A549 (cell line): ENCODE measurements around the gene ZFP62. TPM values are rescaled to one million over a fixed set of nuclear protein-coding genes. Genes with fewer than 3 reads are reported as not detected.
A peak's percentile ranks its signal among the peaks of the same experiment; 100 is the strongest.

Source experiments
- ATAC-seq, 2 experiments: fragments of 200-7000 bp in 1 of 2; fragments of >200 bp in 1 of 2; cut with Nextera tagmentation in 1 of 2; cut with Tn5 transposase in 1 of 2; 3 replicates each; pipeline versions ENCODE4 v1.8.0 to v1.9.1; 2018 to 2020; ENCODE audit warnings: mild to moderate bottlenecking in 1 of 2, moderate library complexity in 1 of 2
- CTCF ChIA-PET: fragments of 300-600 bp; sonication (Branson Sonifier 250); formaldehyde crosslinking; extraction: SDS; loops from one replicate; lab custom pipeline; 2021; ENCODE audit warnings: antibody characterized with exemption, inconsistent platforms; lab: Yijun Ruan, JAX
- POLR2A ChIA-PET: fragments of 350-600 bp; formaldehyde crosslinking; extraction: SDS; loops from one replicate; lab custom pipeline; 2021; ENCODE audit warnings: antibody characterized with exemption, inconsistent platforms; lab: Yijun Ruan, JAX
- DNase-seq, 2 experiments: peaks; one replicate each; pipeline versions ENCODE4 v3.0.0 to v3.0.0-alpha.2; 2011 to 2016; ENCODE audit warnings: low read depth in 1 of 2, low spot score in 1 of 2
- FAIRE-seq: peaks from 2 replicates; lab custom pipeline; 2011; peaks lifted over from hg19 to GRCh38; lab: Jason Lieb, UNC
- H3K27ac ChIP-seq, 2 experiments: fragments of >200 bp; sonication (Bioruptor Twin); formaldehyde crosslinking; 3 replicates each; pipeline ENCODE4 v1.5.1; 2016 to 2017
- H3K4me1 ChIP-seq: fragments of >200 bp; sonication (Bioruptor Twin); formaldehyde crosslinking; 3 replicates; pipeline ENCODE4 v1.6.1; 2016
- H3K4me2 ChIP-seq: fragments of >200 bp; sonication (Bioruptor Twin); formaldehyde crosslinking; 3 replicates; pipeline ENCODE4 v1.6.1; 2016
- H3K4me3 ChIP-seq: fragments of >200 bp; sonication (Bioruptor Twin); formaldehyde crosslinking; 3 replicates; pipeline ENCODE4 v1.5.1; 2016
- H3K9me3 ChIP-seq: fragments of >200 bp; sonication (Bioruptor Twin); formaldehyde crosslinking; 3 replicates; pipeline ENCODE4 v1.6.1; 2016
- GATA3 ChIP-seq: IDR thresholded peaks from 2 replicates; pipeline ENCODE4 v1.6.1; 2012; ENCODE audit warnings: borderline replicate concordance
- HOXA7 ChIP-seq: fragments of 250-450 bp; sonication (Bioruptor Pico); IDR thresholded peaks from 2 replicates; pipeline ENCODE4 v1.5.0; 2020; ENCODE audit warnings: mild to moderate bottlenecking, moderate library complexity
- HOXB13 ChIP-seq: fragments of 250-450 bp; sonication (Bioruptor Pico); IDR thresholded peaks from 2 replicates; pipeline ENCODE4 v1.5.0; 2020; ENCODE audit warnings: low read depth, mild to moderate bottlenecking, moderate library complexity
- HOXB5 ChIP-seq: fragments of 250-450 bp; sonication (Bioruptor Pico); IDR thresholded peaks from 2 replicates; pipeline ENCODE4 v1.5.0; 2020; ENCODE audit warnings: mild to moderate bottlenecking, moderate library complexity
- JUN ChIP-seq, 2 experiments: fragments of >200 bp; sonication (Bioruptor Twin); formaldehyde crosslinking; IDR thresholded peaks; 2 replicates in 1 of 2; 3 replicates in 1 of 2; pipeline ENCODE4 v1.6.1; 2016 to 2017
- NFE2L2 ChIP-seq: fragments of 150-350 bp; conservative IDR thresholded peaks from 2 replicates; pipeline ENCODE4 v1.6.1; 2014; ENCODE audit warnings: low read length
- NPAS2 ChIP-seq: fragments of 250-450 bp; sonication (Bioruptor Pico); IDR thresholded peaks from 2 replicates; pipeline ENCODE4 v1.8.0; 2022; ENCODE audit warnings: mild to moderate bottlenecking, moderate library complexity, borderline replicate concordance
- PHF8 ChIP-seq: fragments of 200-600 bp; sonication (generic); IDR thresholded peaks from 2 replicates; pipeline ENCODE4 v1.6.1; 2016; ENCODE audit warnings: low read depth, mild to moderate bottlenecking, antibody characterized with exemption, moderate library complexity, borderline replicate concordance
- POLR2A ChIP-seq: IDR thresholded peaks from 2 replicates; pipeline ENCODE4 v1.6.1; 2012; ENCODE audit warnings: mild to moderate bottlenecking, low read length
- POLR2AphosphoS2 ChIP-seq: conservative IDR thresholded peaks from 2 replicates; pipeline ENCODE4 v1.6.1; 2012; ENCODE audit warnings: low read length, improper control_type of control experiment, inconsistent platforms
- RCOR1 ChIP-seq: fragments of 150-350 bp; IDR thresholded peaks from 2 replicates; pipeline ENCODE4 v1.6.1; 2014; ENCODE audit warnings: antibody characterized with exemption, low read length, low read depth
- RFX5 ChIP-seq: fragments of 450-650 bp; IDR thresholded peaks from 2 replicates; pipeline ENCODE4 v1.7.1; 2014; ENCODE audit warnings: antibody characterized with exemption, mild to moderate bottlenecking, moderate library complexity
- SMC3 ChIP-seq: fragments of >200 bp; sonication (Bioruptor Twin); formaldehyde crosslinking; IDR thresholded peaks from 3 replicates; pipeline ENCODE4 v1.6.1; 2018; ENCODE audit warnings: inconsistent platforms
- SREBF2 ChIP-seq: fragments of 450-650 bp; IDR thresholded peaks from 2 replicates; pipeline ENCODE4 v1.6.1; 2014; ENCODE audit warnings: mild to moderate bottlenecking, moderate library complexity
- TP53 ChIP-seq: fragments of 250-450 bp; sonication (Bioruptor Pico); IDR thresholded peaks from 2 replicates; pipeline ENCODE4 v1.5.0; 2021; ENCODE audit warnings: mild to moderate bottlenecking, moderate library complexity
- ZFP36 ChIP-seq: fragments of 450-650 bp; IDR thresholded peaks from 2 replicates; pipeline ENCODE4 v1.6.1; 2014; ENCODE audit warnings: borderline replicate concordance; ENCODE audit not compliant: partially characterized antibody
- WGBS: methylation state at CpG from one replicate; pipeline ENCODE4 v1.1.6; 2017; ENCODE audit errors: missing lambda C conversion rate; 5-methylcytosine and 5-hydroxymethylcytosine counted together
- polyA plus RNA-seq, 4 experiments: library from polyadenylated mRNA; depleted of rRNA in 3 of 4; stranded (reverse); fragments of >200 nt; fragmentation: RNase III in 1 of 4; extraction: RNeasy Plus Mini Kit Qiagen cat#74134 plus additional on column Dnase treatment in 1 of 4; gene quantifications; 2 replicates in 3 of 4; 3 replicates in 1 of 4; pipeline ENCODE4 v1.2.3, GENCODE V29; 2011 to 2017
- TF ChIP-seq, protein P1 (sequence below): fragments of >200 bp; sonication (Bioruptor Twin); formaldehyde crosslinking; IDR thresholded peaks from 3 replicates; pipeline ENCODE4 v1.6.1; 2016
- TF ChIP-seq, protein P2 (sequence below): IDR thresholded peaks from 2 replicates; pipeline ENCODE4 v1.6.1; 2012
- TF ChIP-seq, protein P3 (sequence below): fragments of 200-600 bp; sonication (generic); IDR thresholded peaks from 2 replicates; pipeline ENCODE4 v1.6.1; 2016; ENCODE audit warnings: antibody characterized with exemption, mild to moderate bottlenecking, moderate library complexity
- TF ChIP-seq, protein P4 (sequence below): IDR thresholded peaks from 2 replicates; pipeline ENCODE4 v1.6.1; 2012

ZFP62 gene
- polyA plus RNA-seq, 2 of the 4 experiments (the other 2 are of a cell fraction), result 13.9 to 23.4 TPM

DNA sequence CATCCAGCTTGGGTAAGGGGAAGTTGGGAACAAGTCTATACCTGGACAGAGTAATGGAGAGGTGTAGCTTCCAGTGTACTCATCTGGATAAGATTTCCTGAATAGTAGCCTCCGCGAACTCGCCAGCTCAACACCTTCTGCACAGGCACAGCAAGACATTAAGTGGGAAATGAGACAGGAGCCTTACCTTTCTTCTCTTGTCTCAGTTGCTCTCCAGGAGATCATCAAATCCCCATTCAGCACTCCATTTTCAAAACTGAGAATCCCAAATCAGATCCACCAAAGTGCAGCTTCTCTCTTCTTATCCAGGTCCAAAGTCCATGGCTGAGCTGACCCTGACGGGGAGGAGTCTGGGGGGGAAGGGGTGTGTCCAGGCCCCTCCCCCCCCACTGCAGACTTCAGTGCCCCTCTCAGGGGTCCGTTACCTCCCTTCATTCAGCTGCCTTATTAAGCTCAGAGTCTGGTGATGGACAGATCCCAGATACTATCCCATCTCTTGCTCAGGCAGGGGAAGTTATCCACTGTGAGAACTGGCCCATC lies 52.5 kb downstream of the ZFP62 start:
- CTCF ChIA-PET, result interaction anchor here (0.9 kb wide), 1 partner anchor 60 kb away, joined by 3 read pairs; no protein-coding TSS in a partner anchor
- peak overlapping the region; percentile 86 for H3K4me2 ChIP-seq
- peak overlapping the region; percentile 76 for H3K4me3 ChIP-seq
- H3K9me3 ChIP-seq, result no peaks in the 10 kb centered on the region
- TF ChIP-seq POLR2AphosphoS2, result no peak
- no peak for TF ChIP-seq HOXA7 (CRISPR knock-in tag)
- TF ChIP-seq SMC3, result no peak
- TF ChIP-seq NFE2L2, result no peak
- TF ChIP-seq ZFP36, result no peak
- TF ChIP-seq POLR2A, result no peak
- no peak for TF ChIP-seq JUN (IDR thresholded peaks at IDR 0.05)
- TF ChIP-seq, protein P1, sequence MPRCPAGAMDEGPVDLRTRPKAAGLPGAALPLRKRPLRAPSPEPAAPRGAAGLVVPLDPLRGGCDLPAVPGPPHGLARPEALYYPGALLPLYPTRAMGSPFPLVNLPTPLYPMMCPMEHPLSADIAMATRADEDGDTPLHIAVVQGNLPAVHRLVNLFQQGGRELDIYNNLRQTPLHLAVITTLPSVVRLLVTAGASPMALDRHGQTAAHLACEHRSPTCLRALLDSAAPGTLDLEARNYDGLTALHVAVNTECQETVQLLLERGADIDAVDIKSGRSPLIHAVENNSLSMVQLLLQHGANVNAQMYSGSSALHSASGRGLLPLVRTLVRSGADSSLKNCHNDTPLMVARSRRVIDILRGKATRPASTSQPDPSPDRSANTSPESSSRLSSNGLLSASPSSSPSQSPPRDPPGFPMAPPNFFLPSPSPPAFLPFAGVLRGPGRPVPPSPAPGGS, result no peak
- TF ChIP-seq NPAS2 (CRISPR knock-in tag), result no peak
- TF ChIP-seq, protein P2, sequence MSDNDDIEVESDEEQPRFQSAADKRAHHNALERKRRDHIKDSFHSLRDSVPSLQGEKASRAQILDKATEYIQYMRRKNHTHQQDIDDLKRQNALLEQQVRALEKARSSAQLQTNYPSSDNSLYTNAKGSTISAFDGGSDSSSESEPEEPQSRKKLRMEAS, result no peak
- TF ChIP-seq GATA3, result no peak
- TF ChIP-seq HOXB13, result no peak
- no peak for TF ChIP-seq SREBF2
- no peak for TF ChIP-seq HOXB5 (CRISPR knock-in tag)
- TF ChIP-seq, protein P3, sequence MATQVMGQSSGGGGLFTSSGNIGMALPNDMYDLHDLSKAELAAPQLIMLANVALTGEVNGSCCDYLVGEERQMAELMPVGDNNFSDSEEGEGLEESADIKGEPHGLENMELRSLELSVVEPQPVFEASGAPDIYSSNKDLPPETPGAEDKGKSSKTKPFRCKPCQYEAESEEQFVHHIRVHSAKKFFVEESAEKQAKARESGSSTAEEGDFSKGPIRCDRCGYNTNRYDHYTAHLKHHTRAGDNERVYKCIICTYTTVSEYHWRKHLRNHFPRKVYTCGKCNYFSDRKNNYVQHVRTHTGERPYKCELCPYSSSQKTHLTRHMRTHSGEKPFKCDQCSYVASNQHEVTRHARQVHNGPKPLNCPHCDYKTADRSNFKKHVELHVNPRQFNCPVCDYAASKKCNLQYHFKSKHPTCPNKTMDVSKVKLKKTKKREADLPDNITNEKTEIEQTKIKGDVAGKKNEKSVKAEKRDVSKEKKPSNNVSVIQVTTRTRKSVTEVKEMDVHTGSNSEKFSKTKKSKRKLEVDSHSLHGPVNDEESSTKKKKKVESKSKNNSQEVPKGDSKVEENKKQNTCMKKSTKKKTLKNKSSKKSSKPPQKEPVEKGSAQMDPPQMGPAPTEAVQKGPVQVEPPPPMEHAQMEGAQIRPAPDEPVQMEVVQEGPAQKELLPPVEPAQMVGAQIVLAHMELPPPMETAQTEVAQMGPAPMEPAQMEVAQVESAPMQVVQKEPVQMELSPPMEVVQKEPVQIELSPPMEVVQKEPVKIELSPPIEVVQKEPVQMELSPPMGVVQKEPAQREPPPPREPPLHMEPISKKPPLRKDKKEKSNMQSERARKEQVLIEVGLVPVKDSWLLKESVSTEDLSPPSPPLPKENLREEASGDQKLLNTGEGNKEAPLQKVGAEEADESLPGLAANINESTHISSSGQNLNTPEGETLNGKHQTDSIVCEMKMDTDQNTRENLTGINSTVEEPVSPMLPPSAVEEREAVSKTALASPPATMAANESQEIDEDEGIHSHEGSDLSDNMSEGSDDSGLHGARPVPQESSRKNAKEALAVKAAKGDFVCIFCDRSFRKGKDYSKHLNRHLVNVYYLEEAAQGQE, result no peak
- no peak for TF ChIP-seq RCOR1
- no peak for TF ChIP-seq PHF8
- TF ChIP-seq RFX5, result no peak
- no peak for TF ChIP-seq TP53 (CRISPR knock-in tag)
- TF ChIP-seq, protein P4, sequence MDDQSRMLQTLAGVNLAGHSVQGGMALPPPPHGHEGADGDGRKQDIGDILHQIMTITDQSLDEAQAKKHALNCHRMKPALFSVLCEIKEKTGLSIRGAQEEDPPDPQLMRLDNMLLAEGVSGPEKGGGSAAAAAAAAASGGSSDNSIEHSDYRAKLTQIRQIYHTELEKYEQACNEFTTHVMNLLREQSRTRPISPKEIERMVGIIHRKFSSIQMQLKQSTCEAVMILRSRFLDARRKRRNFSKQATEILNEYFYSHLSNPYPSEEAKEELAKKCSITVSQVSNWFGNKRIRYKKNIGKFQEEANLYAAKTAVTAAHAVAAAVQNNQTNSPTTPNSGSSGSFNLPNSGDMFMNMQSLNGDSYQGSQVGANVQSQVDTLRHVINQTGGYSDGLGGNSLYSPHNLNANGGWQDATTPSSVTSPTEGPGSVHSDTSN, result no peak
- no peak for FAIRE-seq
- 78% methylated on average over 4 of the region's 5 CpGs for WGBS
- DNase-seq, result no peak
- H3K27ac ChIP-seq, result peak overlapping the region; percentile 99 to 100; a peak in 5 of 6 replicates
- POLR2A ChIA-PET, result interaction anchor here (0.7 to 1.5 kb wide), 2 partner anchors 24 to 383 kb away, joined by 4 read pairs; no protein-coding TSS in a partner anchor
- peaks cover 30% of the 10 kb centered on the region for H3K4me1 ChIP-seq
- ATAC-seq, result no peak
